ENCODE measurements around the gene TMEM267.

DNA sequence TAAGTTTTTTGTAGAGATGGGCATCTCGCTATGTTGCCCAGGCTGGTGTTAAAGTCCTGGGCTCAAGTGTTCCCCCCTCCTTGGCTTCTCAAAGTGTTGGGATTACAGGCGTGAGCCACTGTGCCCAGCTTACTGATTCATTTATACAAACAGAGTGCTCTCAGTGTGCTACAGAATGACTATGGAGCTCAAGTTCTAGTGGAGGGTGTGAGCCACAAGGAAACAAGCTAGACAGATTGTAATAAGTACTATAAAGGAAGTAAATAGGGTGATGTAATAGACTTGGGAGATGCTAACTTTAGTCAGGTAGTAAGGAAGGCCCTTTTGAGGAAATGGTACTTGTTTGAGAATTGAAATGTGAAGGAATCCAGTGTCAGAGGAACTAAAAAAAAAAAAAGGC, 1.7 kb upstream of the TMEM267 start:
- TF ChIP-seq, protein P1, sequence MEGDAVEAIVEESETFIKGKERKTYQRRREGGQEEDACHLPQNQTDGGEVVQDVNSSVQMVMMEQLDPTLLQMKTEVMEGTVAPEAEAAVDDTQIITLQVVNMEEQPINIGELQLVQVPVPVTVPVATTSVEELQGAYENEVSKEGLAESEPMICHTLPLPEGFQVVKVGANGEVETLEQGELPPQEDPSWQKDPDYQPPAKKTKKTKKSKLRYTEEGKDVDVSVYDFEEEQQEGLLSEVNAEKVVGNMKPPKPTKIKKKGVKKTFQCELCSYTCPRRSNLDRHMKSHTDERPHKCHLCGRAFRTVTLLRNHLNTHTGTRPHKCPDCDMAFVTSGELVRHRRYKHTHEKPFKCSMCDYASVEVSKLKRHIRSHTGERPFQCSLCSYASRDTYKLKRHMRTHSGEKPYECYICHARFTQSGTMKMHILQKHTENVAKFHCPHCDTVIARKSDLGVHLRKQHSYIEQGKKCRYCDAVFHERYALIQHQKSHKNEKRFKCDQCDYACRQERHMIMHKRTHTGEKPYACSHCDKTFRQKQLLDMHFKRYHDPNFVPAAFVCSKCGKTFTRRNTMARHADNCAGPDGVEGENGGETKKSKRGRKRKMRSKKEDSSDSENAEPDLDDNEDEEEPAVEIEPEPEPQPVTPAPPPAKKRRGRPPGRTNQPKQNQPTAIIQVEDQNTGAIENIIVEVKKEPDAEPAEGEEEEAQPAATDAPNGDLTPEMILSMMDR (conservative IDR thresholded peaks at IDR 0.05; ENCODE audit: low read depth in 2 of 2), result no peak
- TF ChIP-seq EZH2 (IDR thresholded peaks at IDR 0.05; ENCODE audit: low read depth, unreplicated experiment) (no peak), EZH2phosphoT487 (IDR thresholded peaks at IDR 0.05; ENCODE audit: unreplicated experiment) (no peak), POLR2AphosphoS5 (IDR thresholded peaks at IDR 0.05; ENCODE audit: low read depth) (no peak), JUNB (IDR thresholded peaks at IDR 0.05; ENCODE audit: unreplicated experiment) (no peak)
- TF ChIP-seq, protein P2, sequence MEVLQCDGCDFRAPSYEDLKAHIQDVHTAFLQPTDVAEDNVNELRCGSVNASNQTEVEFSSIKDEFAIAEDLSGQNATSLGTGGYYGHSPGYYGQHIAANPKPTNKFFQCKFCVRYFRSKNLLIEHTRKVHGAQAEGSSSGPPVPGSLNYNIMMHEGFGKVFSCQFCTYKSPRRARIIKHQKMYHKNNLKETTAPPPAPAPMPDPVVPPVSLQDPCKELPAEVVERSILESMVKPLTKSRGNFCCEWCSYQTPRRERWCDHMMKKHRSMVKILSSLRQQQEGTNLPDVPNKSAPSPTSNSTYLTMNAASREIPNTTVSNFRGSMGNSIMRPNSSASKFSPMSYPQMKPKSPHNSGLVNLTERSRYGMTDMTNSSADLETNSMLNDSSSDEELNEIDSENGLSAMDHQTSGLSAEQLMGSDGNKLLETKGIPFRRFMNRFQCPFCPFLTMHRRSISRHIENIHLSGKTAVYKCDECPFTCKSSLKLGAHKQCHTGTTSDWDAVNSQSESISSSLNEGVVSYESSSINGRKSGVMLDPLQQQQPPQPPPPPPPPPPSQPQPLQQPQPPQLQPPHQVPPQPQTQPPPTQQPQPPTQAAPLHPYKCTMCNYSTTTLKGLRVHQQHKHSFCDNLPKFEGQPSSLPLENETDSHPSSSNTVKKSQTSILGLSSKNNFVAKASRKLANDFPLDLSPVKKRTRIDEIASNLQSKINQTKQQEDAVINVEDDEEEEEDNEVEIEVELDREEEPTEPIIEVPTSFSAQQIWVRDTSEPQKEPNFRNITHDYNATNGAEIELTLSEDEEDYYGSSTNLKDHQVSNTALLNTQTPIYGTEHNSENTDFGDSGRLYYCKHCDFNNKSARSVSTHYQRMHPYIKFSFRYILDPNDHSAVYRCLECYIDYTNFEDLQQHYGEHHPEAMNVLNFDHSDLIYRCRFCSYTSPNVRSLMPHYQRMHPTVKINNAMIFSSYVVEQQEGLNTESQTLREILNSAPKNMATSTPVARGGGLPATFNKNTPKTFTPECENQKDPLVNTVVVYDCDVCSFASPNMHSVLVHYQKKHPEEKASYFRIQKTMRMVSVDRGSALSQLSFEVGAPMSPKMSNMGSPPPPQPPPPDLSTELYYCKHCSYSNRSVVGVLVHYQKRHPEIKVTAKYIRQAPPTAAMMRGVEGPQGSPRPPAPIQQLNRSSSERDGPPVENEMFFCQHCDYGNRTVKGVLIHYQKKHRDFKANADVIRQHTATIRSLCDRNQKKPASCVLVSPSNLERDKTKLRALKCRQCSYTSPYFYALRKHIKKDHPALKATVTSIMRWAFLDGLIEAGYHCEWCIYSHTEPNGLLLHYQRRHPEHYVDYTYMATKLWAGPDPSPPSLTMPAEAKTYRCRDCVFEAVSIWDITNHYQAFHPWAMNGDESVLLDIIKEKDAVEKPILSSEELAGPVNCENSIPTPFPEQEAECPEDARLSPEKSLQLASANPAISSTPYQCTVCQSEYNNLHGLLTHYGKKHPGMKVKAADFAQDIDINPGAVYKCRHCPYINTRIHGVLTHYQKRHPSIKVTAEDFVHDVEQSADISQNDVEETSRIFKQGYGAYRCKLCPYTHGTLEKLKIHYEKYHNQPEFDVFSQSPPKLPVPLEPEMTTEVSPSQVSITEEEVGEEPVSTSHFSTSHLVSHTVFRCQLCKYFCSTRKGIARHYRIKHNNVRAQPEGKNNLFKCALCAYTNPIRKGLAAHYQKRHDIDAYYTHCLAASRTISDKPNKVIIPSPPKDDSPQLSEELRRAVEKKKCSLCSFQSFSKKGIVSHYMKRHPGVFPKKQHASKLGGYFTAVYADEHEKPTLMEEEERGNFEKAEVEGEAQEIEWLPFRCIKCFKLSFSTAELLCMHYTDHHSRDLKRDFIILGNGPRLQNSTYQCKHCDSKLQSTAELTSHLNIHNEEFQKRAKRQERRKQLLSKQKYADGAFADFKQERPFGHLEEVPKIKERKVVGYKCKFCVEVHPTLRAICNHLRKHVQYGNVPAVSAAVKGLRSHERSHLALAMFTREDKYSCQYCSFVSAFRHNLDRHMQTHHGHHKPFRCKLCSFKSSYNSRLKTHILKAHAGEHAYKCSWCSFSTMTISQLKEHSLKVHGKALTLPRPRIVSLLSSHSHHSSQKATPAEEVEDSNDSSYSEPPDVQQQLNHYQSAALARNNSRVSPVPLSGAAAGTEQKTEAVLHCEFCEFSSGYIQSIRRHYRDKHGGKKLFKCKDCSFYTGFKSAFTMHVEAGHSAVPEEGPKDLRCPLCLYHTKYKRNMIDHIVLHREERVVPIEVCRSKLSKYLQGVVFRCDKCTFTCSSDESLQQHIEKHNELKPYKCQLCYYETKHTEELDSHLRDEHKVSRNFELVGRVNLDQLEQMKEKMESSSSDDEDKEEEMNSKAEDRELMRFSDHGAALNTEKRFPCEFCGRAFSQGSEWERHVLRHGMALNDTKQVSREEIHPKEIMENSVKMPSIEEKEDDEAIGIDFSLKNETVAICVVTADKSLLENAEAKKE (CRISPR knock-in tag; IDR thresholded peaks at IDR 0.05), result no peak
- TF ChIP-seq, protein P3, sequence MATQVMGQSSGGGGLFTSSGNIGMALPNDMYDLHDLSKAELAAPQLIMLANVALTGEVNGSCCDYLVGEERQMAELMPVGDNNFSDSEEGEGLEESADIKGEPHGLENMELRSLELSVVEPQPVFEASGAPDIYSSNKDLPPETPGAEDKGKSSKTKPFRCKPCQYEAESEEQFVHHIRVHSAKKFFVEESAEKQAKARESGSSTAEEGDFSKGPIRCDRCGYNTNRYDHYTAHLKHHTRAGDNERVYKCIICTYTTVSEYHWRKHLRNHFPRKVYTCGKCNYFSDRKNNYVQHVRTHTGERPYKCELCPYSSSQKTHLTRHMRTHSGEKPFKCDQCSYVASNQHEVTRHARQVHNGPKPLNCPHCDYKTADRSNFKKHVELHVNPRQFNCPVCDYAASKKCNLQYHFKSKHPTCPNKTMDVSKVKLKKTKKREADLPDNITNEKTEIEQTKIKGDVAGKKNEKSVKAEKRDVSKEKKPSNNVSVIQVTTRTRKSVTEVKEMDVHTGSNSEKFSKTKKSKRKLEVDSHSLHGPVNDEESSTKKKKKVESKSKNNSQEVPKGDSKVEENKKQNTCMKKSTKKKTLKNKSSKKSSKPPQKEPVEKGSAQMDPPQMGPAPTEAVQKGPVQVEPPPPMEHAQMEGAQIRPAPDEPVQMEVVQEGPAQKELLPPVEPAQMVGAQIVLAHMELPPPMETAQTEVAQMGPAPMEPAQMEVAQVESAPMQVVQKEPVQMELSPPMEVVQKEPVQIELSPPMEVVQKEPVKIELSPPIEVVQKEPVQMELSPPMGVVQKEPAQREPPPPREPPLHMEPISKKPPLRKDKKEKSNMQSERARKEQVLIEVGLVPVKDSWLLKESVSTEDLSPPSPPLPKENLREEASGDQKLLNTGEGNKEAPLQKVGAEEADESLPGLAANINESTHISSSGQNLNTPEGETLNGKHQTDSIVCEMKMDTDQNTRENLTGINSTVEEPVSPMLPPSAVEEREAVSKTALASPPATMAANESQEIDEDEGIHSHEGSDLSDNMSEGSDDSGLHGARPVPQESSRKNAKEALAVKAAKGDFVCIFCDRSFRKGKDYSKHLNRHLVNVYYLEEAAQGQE (IDR thresholded peaks at IDR 0.05; ENCODE audit: unreplicated experiment), result no peak
